Neural cell (in vitro differentiated cells): Measurements from ENCODE around the gene RAC3. TPM values are rescaled to one million over a fixed set of nuclear protein-coding genes. Genes with fewer than 3 reads are reported as not detected.

Experiments
- H2AFZ ChIP-seq: fragments of 200-600, 300-800 bp; sonication (generic), shearing (Covaris generic); 2 replicates; pipeline ENCODE4 v1.6.0; 2014; ENCODE audit warnings: low read depth, mild to moderate bottlenecking, antibody characterized with exemption, low read length, moderate library complexity
- H3F3A ChIP-seq: fragments of 200-600 bp; shearing (Covaris generic); 2 replicates; pipeline ENCODE4 v1.6.1; 2016; ENCODE audit warnings: mild to moderate bottlenecking, moderate library complexity, mixed read lengths, antibody characterized with exemption, low read length; ENCODE audit not compliant: insufficient read depth, poor library complexity, severe bottlenecking
- H3K27ac ChIP-seq: fragments of 200-600, 300-800 bp; sonication (generic), shearing (Covaris generic); 2 replicates; pipeline ENCODE4 v1.5.1; 2014; ENCODE audit warnings: mild to moderate bottlenecking, low read length, moderate library complexity
- H3K27me3 ChIP-seq: fragments of 300-800, 200-600 bp; sonication (generic), shearing (Covaris generic); 2 replicates; pipeline ENCODE4 v1.6.0; 2014; ENCODE audit warnings: mild to moderate bottlenecking, low read depth, low read length, moderate library complexity; ENCODE audit not compliant: insufficient read depth
- H3K36me3 ChIP-seq: fragments of 300-800, 200-600 bp; sonication (generic), shearing (Covaris generic); 2 replicates; pipeline ENCODE4 v1.5.1; 2014; ENCODE audit warnings: mild to moderate bottlenecking, antibody characterized with exemption, low read length, moderate library complexity; ENCODE audit not compliant: insufficient read depth
- H3K4me2 ChIP-seq: fragments of 300-800, 200-600 bp; sonication (generic), shearing (Covaris generic); 2 replicates; pipeline ENCODE4 v1.6.0; 2014; ENCODE audit warnings: mild to moderate bottlenecking, low read length
- H3K4me3 ChIP-seq: fragments of 300-800, 200-600 bp; sonication (generic), shearing (Covaris generic); 2 replicates; pipeline ENCODE4 v1.5.1; 2014; ENCODE audit warnings: mild to moderate bottlenecking, low read length, moderate library complexity
- H3K79me2 ChIP-seq: fragments of 200-600 bp; shearing (Covaris generic); replicated peaks from 2 replicates; pipeline ENCODE4 v1.6.0; 2014; ENCODE audit warnings: mild to moderate bottlenecking, low read length, moderate library complexity; ENCODE audit not compliant: insufficient read depth
- H3K9ac ChIP-seq: fragments of 300-800, 200-600 bp; sonication (generic), shearing (Covaris generic); 2 replicates; pipeline ENCODE4 v1.6.1; 2016; ENCODE audit warnings: mild to moderate bottlenecking, low read length, mixed read lengths
- H3K9me2 ChIP-seq: fragments of 200-600 bp; shearing (Covaris generic); 2 replicates; pipeline ENCODE4 v1.6.1; 2016; ENCODE audit warnings: mild to moderate bottlenecking, low read length, mixed read lengths; ENCODE audit not compliant: insufficient read depth
- H3K9me3 ChIP-seq: fragments of 200-600, 300-800 bp; sonication (generic), shearing (Covaris generic); 2 replicates; pipeline ENCODE4 v1.6.1; 2016; ENCODE audit warnings: mild to moderate bottlenecking, mixed run types, low read length, moderate library complexity, mixed read lengths
- H4K20me1 ChIP-seq: fragments of 200-600 bp; shearing (Covaris generic); 2 replicates; pipeline ENCODE4 v1.6.1; 2016; ENCODE audit warnings: mild to moderate bottlenecking, mixed run types; ENCODE audit not compliant: insufficient read depth
- CTCF ChIP-seq: fragments of 450-650 bp; IDR thresholded peaks from 2 replicates; pipeline ENCODE4 v1.5.1; 2014; ENCODE audit warnings: antibody characterized with exemption, mild to moderate bottlenecking, moderate library complexity; ENCODE audit not compliant: poor library complexity, severe bottlenecking
- EP300 ChIP-seq: fragments of 450-650 bp; conservative IDR thresholded peaks from 2 replicates; pipeline ENCODE4 v1.6.1; 2014; ENCODE audit warnings: antibody characterized with exemption, mild to moderate bottlenecking, moderate library complexity; ENCODE audit not compliant: poor library complexity, severe bottlenecking
- EZH2 ChIP-seq: fragments of 200-600, 300-800 bp; shearing (Covaris generic), sonication (generic); IDR thresholded peaks from 2 replicates; pipeline ENCODE4 v1.6.1; 2014; ENCODE audit warnings: antibody characterized with exemption, low read length, borderline replicate concordance, mild to moderate bottlenecking; ENCODE audit not compliant: insufficient read depth, poor library complexity, severe bottlenecking
- MXI1 ChIP-seq: fragments of 450-650 bp; conservative IDR thresholded peaks from 2 replicates; pipeline ENCODE4 v1.6.1; 2014; ENCODE audit warnings: antibody characterized with exemption, mild to moderate bottlenecking; ENCODE audit not compliant: poor library complexity, severe bottlenecking
- POLR2AphosphoS5 ChIP-seq: IDR thresholded peaks from 2 replicates; pipeline ENCODE4 v1.6.1; 2012
- RAD21 ChIP-seq: fragments of 450-650 bp; conservative IDR thresholded peaks from 2 replicates; pipeline ENCODE4 v1.6.1; 2014; ENCODE audit warnings: antibody characterized with exemption, mild to moderate bottlenecking, moderate library complexity
- REST ChIP-seq: IDR thresholded peaks from 2 replicates; pipeline ENCODE4 v1.6.1; 2012; ENCODE audit warnings: borderline replicate concordance
- SMC3 ChIP-seq: fragments of 450-650 bp; conservative IDR thresholded peaks from 2 replicates; pipeline ENCODE4 v1.6.1; 2014; ENCODE audit warnings: antibody characterized with exemption, mild to moderate bottlenecking, moderate library complexity; ENCODE audit not compliant: poor library complexity
- TAF1 ChIP-seq: IDR thresholded peaks from 2 replicates; pipeline ENCODE4 v1.6.1; 2012; ENCODE audit warnings: low read depth
- polyA plus RNA-seq: library from polyadenylated mRNA; depleted of rRNA; stranded (reverse); fragments of >200 nt; gene quantifications from 2 replicates; pipeline ENCODE4 v1.2.3, GENCODE V29; 2014

The RAC3 gene
- polyA plus RNA-seq, 1 donor from 2014 or later: 211 TPM

GRCh38 chr17:82053130-82053529 lies 21.7 kb downstream of the RAC3 start:
- Histone ChIP-seq H3K36me3 (no peaks in the 10 kb centered on the region), H3K9me2 (no peaks in the 10 kb centered on the region), H3K9ac (peak overlapping the region; percentile 75)

GRCh38 chr17:82053556-82054263 lies 22.2 kb downstream of the RAC3 start:
- H3K36me3 ChIP-seq: no peaks in the 10 kb centered on the region
- H3K9me3 ChIP-seq: no peaks in the 10 kb centered on the region
- H3K27me3 ChIP-seq: no peaks in the 10 kb centered on the region
- H3K4me3 ChIP-seq: peak overlapping the region; percentile 92
- no peak overlapping the region for H3K4me2 ChIP-seq
- H3F3A ChIP-seq: no peaks in the 10 kb centered on the region
- H3K79me2 ChIP-seq: peaks cover 10% of the 10 kb centered on the region
- H2AFZ ChIP-seq: no peak overlapping the region
- H4K20me1 ChIP-seq: no peaks in the 10 kb centered on the region
- H3K9ac ChIP-seq: no peak overlapping the region
- H3K9me2 ChIP-seq: no peaks in the 10 kb centered on the region
- H3K27ac ChIP-seq: no peak overlapping the region
- TF ChIP-seq CTCF (no peak), SMC3 (no peak), TAF1 (no peak), EZH2 (no peak), REST (no peak)

More at GRCh38 chr17:82053130-82053529, 21.7 kb downstream of the RAC3 start:
- Histone ChIP-seq H4K20me1 (no peaks in the 10 kb centered on the region), H3K4me2 (no peak overlapping the region), H3K4me3 (peak overlapping the region; percentile 92), H3K27ac (no peak overlapping the region), H3F3A (no peaks in the 10 kb centered on the region), H2AFZ (no peak overlapping the region), H3K79me2 (peaks cover 10% of the 10 kb centered on the region), H3K27me3 (no peaks in the 10 kb centered on the region), H3K9me3 (no peaks in the 10 kb centered on the region)
- TF ChIP-seq CTCF: no peak
- TF ChIP-seq TAF1: no peak
- no peak for TF ChIP-seq REST
- TF ChIP-seq POLR2AphosphoS5: no peak
- no peak for TF ChIP-seq EZH2
- TF ChIP-seq SMC3: no peak
- TF ChIP-seq RAD21: no peak
- TF ChIP-seq EP300: no peak
- TF ChIP-seq MXI1: no peak
